Measurements from ENCODE around the gene FHDC1.

DNA sequence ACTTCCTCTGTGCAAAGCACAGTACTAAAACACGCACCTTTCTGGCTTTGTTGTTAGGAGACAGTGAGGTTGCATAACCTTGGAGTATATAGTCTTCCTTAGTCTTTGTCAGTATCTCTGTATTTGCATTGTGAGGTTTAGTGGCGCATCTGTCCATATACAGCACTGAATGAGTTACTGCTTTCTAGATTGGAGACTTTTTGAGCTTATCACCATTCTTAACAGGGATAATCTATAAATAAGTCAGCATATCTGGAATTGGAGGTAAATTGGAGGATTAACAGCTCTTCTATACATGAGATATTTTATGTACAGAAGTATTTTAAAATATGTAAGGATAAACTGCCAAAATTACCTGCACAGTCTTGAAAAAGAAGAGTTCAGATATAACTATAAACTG lies 4.3 kb downstream of the FHDC1 start:
- no peak for TF ChIP-seq MEF2A (IDR thresholded peaks at IDR 0.05; ENCODE audit: insufficient read depth, low read depth, low read length)
- no peak for TF ChIP-seq RFX5 (IDR thresholded peaks at IDR 0.05; ENCODE audit: low read depth, low read length)
- TF ChIP-seq, protein P1, sequence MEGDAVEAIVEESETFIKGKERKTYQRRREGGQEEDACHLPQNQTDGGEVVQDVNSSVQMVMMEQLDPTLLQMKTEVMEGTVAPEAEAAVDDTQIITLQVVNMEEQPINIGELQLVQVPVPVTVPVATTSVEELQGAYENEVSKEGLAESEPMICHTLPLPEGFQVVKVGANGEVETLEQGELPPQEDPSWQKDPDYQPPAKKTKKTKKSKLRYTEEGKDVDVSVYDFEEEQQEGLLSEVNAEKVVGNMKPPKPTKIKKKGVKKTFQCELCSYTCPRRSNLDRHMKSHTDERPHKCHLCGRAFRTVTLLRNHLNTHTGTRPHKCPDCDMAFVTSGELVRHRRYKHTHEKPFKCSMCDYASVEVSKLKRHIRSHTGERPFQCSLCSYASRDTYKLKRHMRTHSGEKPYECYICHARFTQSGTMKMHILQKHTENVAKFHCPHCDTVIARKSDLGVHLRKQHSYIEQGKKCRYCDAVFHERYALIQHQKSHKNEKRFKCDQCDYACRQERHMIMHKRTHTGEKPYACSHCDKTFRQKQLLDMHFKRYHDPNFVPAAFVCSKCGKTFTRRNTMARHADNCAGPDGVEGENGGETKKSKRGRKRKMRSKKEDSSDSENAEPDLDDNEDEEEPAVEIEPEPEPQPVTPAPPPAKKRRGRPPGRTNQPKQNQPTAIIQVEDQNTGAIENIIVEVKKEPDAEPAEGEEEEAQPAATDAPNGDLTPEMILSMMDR (IDR thresholded peaks at IDR 0.05 in 2 of 3, conservative IDR thresholded peaks at IDR 0.05 in 1 of 3; ENCODE audit: control insufficient read depth in 2 of 3, extremely low read depth in 1 of 3, insufficient read depth in 1 of 3, low read depth in 3 of 3, low read length in 3 of 3) = no peak
